Lung (tissue), 12 donors: ENCODE results near the gene OAS3. TPM values are rescaled to one million over a fixed set of nuclear protein-coding genes. Genes with fewer than 3 reads are reported as not detected.

Experiments used
- ATAC-seq: fragments of 200-7000 bp; cut with Tn5 transposase; one replicate; pipeline ENCODE4 v1.9.1; 2020; ENCODE audit warnings: moderate number of reproducible peaks; ENCODE audit not compliant: insufficient read depth, low FRiP score
- DNase-seq, 3 donors: peaks; one replicate each; pipeline ENCODE4 v3.0.0-alpha.2; 2013 to 2017
- H3K27ac ChIP-seq, 2 donors: one replicate each; pipeline ENCODE4 v1.5.1; 2013; ENCODE audit warnings: mild to moderate bottlenecking in 2 of 2, moderate library complexity in 2 of 2, control low read depth in 1 of 2, inconsistent platforms in 1 of 2, low read depth in 1 of 2, low read length in 1 of 2
- H3K27me3 ChIP-seq, 3 donors: one replicate each; pipeline ENCODE4 v1.5.1; 2013; ENCODE audit warnings: low read length in 2 of 3; ENCODE audit not compliant: control insufficient read depth in 3 of 3, insufficient read depth in 3 of 3
- H3K36me3 ChIP-seq, 4 donors: one replicate each; pipeline ENCODE4 v1.5.1; 2013; ENCODE audit warnings: low read length in 4 of 4, mild to moderate bottlenecking in 1 of 4, moderate library complexity in 1 of 4; ENCODE audit not compliant: control insufficient read depth in 4 of 4, insufficient read depth in 4 of 4
- H3K4me1 ChIP-seq, 5 donors: one replicate each; pipeline ENCODE4 v1.5.1; 2013; ENCODE audit warnings: low read length in 5 of 5, mild to moderate bottlenecking in 2 of 5, moderate library complexity in 1 of 5; ENCODE audit not compliant: control insufficient read depth in 5 of 5, insufficient read depth in 5 of 5
- H3K4me3 ChIP-seq: one replicate; pipeline ENCODE4 v1.5.1; 2013; ENCODE audit warnings: mild to moderate bottlenecking, control low read depth, moderate library complexity
- H3K9ac ChIP-seq, 2 donors: one replicate each; pipeline ENCODE4 v1.5.1; 2013; ENCODE audit warnings: low read length in 2 of 2, control low read depth in 1 of 2; ENCODE audit not compliant: insufficient read depth in 1 of 2
- H3K9me3 ChIP-seq, 4 donors: one replicate each; pipeline ENCODE4 v1.5.1; 2013; ENCODE audit warnings: low read length in 3 of 4, mild to moderate bottlenecking in 1 of 4, moderate library complexity in 1 of 4; ENCODE audit not compliant: control insufficient read depth in 4 of 4, insufficient read depth in 3 of 4
- CTCF ChIP-seq: IDR thresholded peaks from 2 replicates; pipeline ENCODE4 v1.5.1; 2012; ENCODE audit warnings: mild to moderate bottlenecking; ENCODE audit errors: control extremely low read depth, extremely low read depth
- WGBS, 2 donors: extraction: QIAGEN DNeasy Blood & Tissue Kit; methylation state at CpG; one replicate each; pipeline ENCODE4 v1.1.7; 2013; 5-methylcytosine and 5-hydroxymethylcytosine counted together
- polyA plus RNA-seq, 2 donors: library from polyadenylated mRNA; stranded (reverse); fragments of 200-250 nt; gene quantifications; one replicate each; pipeline ENCODE4 v1.2.1, GENCODE V29; 2013
- total RNA-seq, 2 donors: library from RNA; depleted of rRNA in 1 of 2; stranded (reverse); fragments of >200 nt in 1 of 2; gene quantifications; one replicate each; pipeline ENCODE4 v1.2.1, GENCODE V29; 2014 to 2021
- donor health status: control.
- donor health status: control.
- donor health status: Bipolar disorder and iron deficiency.
- donor health status: healthy.
- donor health status: DM: yes; HTN: yes; CAD: no.

OAS3 gene
- total and polyA plus RNA-seq, 4 donors, result 5.7 to 31.9 (median 19.3) TPM

GRCh38 chr12:112996501-112996900, 58.2 kb downstream of the OAS3 start:
- H3K27me3 ChIP-seq, result peaks cover 0 to 9% (median 0%) of the 10 kb centered on the region in 3 donors
- peaks cover 0 to 24% (median 7%) of the 10 kb centered on the region in 4 donors for H3K36me3 ChIP-seq
- WGBS, 2 donors, result 89 to 92% methylated on average over 8 of the region's 8 CpGs
- H3K4me1 ChIP-seq, result no peaks in the 10 kb centered on the region
- peaks cover 0 to 6% (median 1%) of the 10 kb centered on the region in 4 donors for H3K9me3 ChIP-seq
- H3K9ac ChIP-seq, result no peak overlapping the region
- ATAC-seq (no peak), DNase-seq (no peak)
- H3K4me3 ChIP-seq, result no peak overlapping the region
- no peak overlapping the region for H3K27ac ChIP-seq
- TF ChIP-seq CTCF, result no peak

- ATAC-seq (no peak), DNase-seq (no peak)
- Histone ChIP-seq H3K4me3 (no peak overlapping the region), H3K27me3 (peaks cover 0 to 9% (median 0%) of the 10 kb centered on the region in 3 donors), H3K9me3 (peaks cover 0 to 6% (median 1%) of the 10 kb centered on the region in 4 donors), H3K36me3 (peaks cover 0 to 28% (median 6%) of the 10 kb centered on the region in 4 donors), H3K9ac (no peak overlapping the region), H3K27ac (no peak overlapping the region), H3K4me1 (no peaks in the 10 kb centered on the region)
- WGBS, 2 donors, result 87 to 96% methylated on average over 7 of the region's 7 CpGs
- no peak for TF ChIP-seq CTCF
Observed at GRCh38 chr12:112997506-112997905, 59.2 kb downstream of the OAS3 start.

GRCh38 chr12:112998987-112999767, 60.9 kb downstream of the OAS3 start:
- H3K9me3 ChIP-seq, result peaks cover 0 to 6% (median 0%) of the 10 kb centered on the region in 4 donors
- no peak for ATAC-seq
- no peaks in the 10 kb centered on the region for H3K4me1 ChIP-seq
- H3K4me3 ChIP-seq, result no peak overlapping the region
- 91 to 94% methylated on average over 12 of the region's 12 CpGs for WGBS, 2 donors
- peaks cover 0 to 36% (median 5%) of the 10 kb centered on the region in 4 donors for H3K36me3 ChIP-seq
- H3K27me3 ChIP-seq, result peaks cover 0 to 13% (median 0%) of the 10 kb centered on the region in 3 donors
- no peak overlapping the region for H3K27ac ChIP-seq
- H3K9ac ChIP-seq, result no peak overlapping the region
- no peak for TF ChIP-seq CTCF
- DNase-seq, result no peak
